ENCODE data around the gene MAPT.
A peak's percentile ranks its signal among the peaks of the same experiment; 100 is the strongest.
"Not testable (repeated sequence)": the region's sequence is repeated elsewhere in the genome, so short reads cannot be mapped to it uniquely, and the experiment has no call there.

Gene MAPT

GRCh38 chr17:46001390-46002310 lies 107.3 kb downstream of the MAPT start:
- H3K4me1 Mint-ChIP-seq = no peaks in the 10 kb centered on the region
- peaks cover 18% of the 10 kb centered on the region for H3K27me3 Mint-ChIP-seq
- DNase-seq = no peak
- H3K9me3 Mint-ChIP-seq = no peaks in the 10 kb centered on the region
- no peak overlapping the region for H3K4me3 Mint-ChIP-seq
- H3K36me3 Mint-ChIP-seq = no peaks in the 10 kb centered on the region
- CTCF ChIA-PET = interaction anchor here (1.1 to 4.2 kb wide), 6 partner anchors 42 to 213 kb away, joined by 3 to 18 read pairs (median 8); no protein-coding TSS in a partner anchor
- no peak overlapping the region for H3K27ac Mint-ChIP-seq

- Mint-ChIP-seq H3K9me3 (no peaks in the 10 kb centered on the region), H3K27ac (no peak overlapping the region), H3K27me3 (peaks cover 18% of the 10 kb centered on the region), H3K36me3 (no peaks in the 10 kb centered on the region), H3K4me1 (no peaks in the 10 kb centered on the region), H3K4me3 (no peak overlapping the region)
- DNase-seq = peak; percentile 80
- CTCF ChIA-PET = interaction anchor here (0.7 to 4.2 kb wide), 10 partner anchors 32 to 212 kb away, joined by 3 to 18 read pairs (median 4); no protein-coding TSS in a partner anchor
Measured at GRCh38 chr17:46002311-46002972, 108.1 kb downstream of the MAPT start.

- Mint-ChIP-seq H3K27ac (no peak overlapping the region), H3K27me3 (peaks cover 18% of the 10 kb centered on the region), H3K4me3 (no peak overlapping the region), H3K9me3 (no peaks in the 10 kb centered on the region), H3K36me3 (no peaks in the 10 kb centered on the region), H3K4me1 (no peaks in the 10 kb centered on the region)
- CTCF ChIA-PET = interaction anchor here (0.7 to 4.2 kb wide), 8 partner anchors 31 to 212 kb away, joined by 3 to 18 read pairs (median 3); no protein-coding TSS in a partner anchor
- DNase-seq = no peak
Measured at GRCh38 chr17:46002973-46003316, 108.6 kb downstream of the MAPT start.

GRCh38 chr17:46003907-46004748 lies 109.8 kb downstream of the MAPT start:
- CTCF ChIA-PET = interaction anchor here (0.8 to 4.2 kb wide), 6 partner anchors 40 to 211 kb away, joined by 3 to 18 read pairs (median 6); no protein-coding TSS in a partner anchor
- no peaks in the 10 kb centered on the region for H3K36me3 Mint-ChIP-seq
- H3K4me3 Mint-ChIP-seq = no peak overlapping the region
- H3K4me1 Mint-ChIP-seq = no peaks in the 10 kb centered on the region
- H3K27ac Mint-ChIP-seq = no peak overlapping the region
- DNase-seq = no peak
- peaks cover 17% of the 10 kb centered on the region for H3K27me3 Mint-ChIP-seq
- no peaks in the 10 kb centered on the region for H3K9me3 Mint-ChIP-seq

GRCh38 chr17:46006082-46006481 lies 111.7 kb downstream of the MAPT start:
- not testable (repeated sequence) for H3K27me3 Mint-ChIP-seq, H3K36me3 Mint-ChIP-seq, H3K4me1 Mint-ChIP-seq, H3K4me3 Mint-ChIP-seq, H3K9me3 Mint-ChIP-seq, H3K27ac Mint-ChIP-seq, DNase-seq
- CTCF ChIA-PET = interaction anchor here (0.7 kb wide), 1 partner anchor 15 kb away, joined by 3 read pairs; no protein-coding TSS in a partner anchor

GRCh38 chr17:46007461-46007965 lies 113.2 kb downstream of the MAPT start:
- CTCF ChIA-PET = no interaction called here
- Mint-ChIP-seq H3K27ac (no peak overlapping the region), H3K9me3 (no peaks in the 10 kb centered on the region), H3K4me3 (no peak overlapping the region), H3K4me1 (no peaks in the 10 kb centered on the region), H3K36me3 (no peaks in the 10 kb centered on the region), H3K27me3 (peaks cover 13% of the 10 kb centered on the region)
- DNase-seq = no peak

GRCh38 chr17:46008591-46008990 lies 114.2 kb downstream of the MAPT start:
- Mint-ChIP-seq H3K4me1 (no peaks in the 10 kb centered on the region), H3K9me3 (no peaks in the 10 kb centered on the region), H3K36me3 (no peaks in the 10 kb centered on the region), H3K4me3 (no peak overlapping the region), H3K27ac (no peak overlapping the region), H3K27me3 (peaks cover 13% of the 10 kb centered on the region)
- DNase-seq = no peak
- CTCF ChIA-PET = no interaction called here

GRCh38 chr17:46009681-46010596 lies 115.6 kb downstream of the MAPT start:
- DNase-seq = no peak
- Mint-ChIP-seq H3K27me3 (peaks cover 17% of the 10 kb centered on the region), H3K9me3 (no peaks in the 10 kb centered on the region), H3K36me3 (no peaks in the 10 kb centered on the region), H3K4me1 (no peaks in the 10 kb centered on the region), H3K4me3 (no peak overlapping the region), H3K27ac (no peak overlapping the region)
- CTCF ChIA-PET = interaction anchor here (1.5 kb wide), 1 partner anchor 10 kb away, joined by 4 read pairs; no protein-coding TSS in a partner anchor

- H3K27ac Mint-ChIP-seq = no peak overlapping the region
- no peaks in the 10 kb centered on the region for H3K36me3 Mint-ChIP-seq
- CTCF ChIA-PET = interaction anchor here (1.5 kb wide), 1 partner anchor 9 kb away, joined by 4 read pairs; no protein-coding TSS in a partner anchor
- no peaks in the 10 kb centered on the region for H3K9me3 Mint-ChIP-seq
- H3K4me3 Mint-ChIP-seq = no peak overlapping the region
- H3K27me3 Mint-ChIP-seq = peaks cover 17% of the 10 kb centered on the region
- no peak for DNase-seq
- H3K4me1 Mint-ChIP-seq = no peaks in the 10 kb centered on the region
Measured at GRCh38 chr17:46010597-46011186, 116.3 kb downstream of the MAPT start.

- peaks cover 17% of the 10 kb centered on the region for H3K27me3 Mint-ChIP-seq
- H3K9me3 Mint-ChIP-seq = no peaks in the 10 kb centered on the region
- no peaks in the 10 kb centered on the region for H3K4me1 Mint-ChIP-seq
- H3K27ac Mint-ChIP-seq = no peak overlapping the region
- DNase-seq = no peak
- CTCF ChIA-PET = no interaction called here
- no peaks in the 10 kb centered on the region for H3K36me3 Mint-ChIP-seq
- no peak overlapping the region for H3K4me3 Mint-ChIP-seq
Measured at GRCh38 chr17:46011711-46012505, 117.6 kb downstream of the MAPT start.

- Mint-ChIP-seq H3K36me3 (no peaks in the 10 kb centered on the region), H3K27ac (no peak overlapping the region), H3K27me3 (peaks cover 17% of the 10 kb centered on the region), H3K9me3 (no peaks in the 10 kb centered on the region), H3K4me1 (no peaks in the 10 kb centered on the region), H3K4me3 (no peak overlapping the region)
- DNase-seq = no peak
- CTCF ChIA-PET = interaction anchor here (1.7 kb wide), 1 partner anchor 32 kb away, joined by 7 read pairs; no protein-coding TSS in a partner anchor
Measured at GRCh38 chr17:46012506-46013079, 118.2 kb downstream of the MAPT start.

- H3K27ac Mint-ChIP-seq = no peak overlapping the region
- H3K4me3 Mint-ChIP-seq = no peak overlapping the region
- no peak for DNase-seq
- no peaks in the 10 kb centered on the region for H3K4me1 Mint-ChIP-seq
- H3K9me3 Mint-ChIP-seq = no peaks in the 10 kb centered on the region
- peaks cover 17% of the 10 kb centered on the region for H3K27me3 Mint-ChIP-seq
- CTCF ChIA-PET = interaction anchor here (1.7 kb wide), 1 partner anchor 31 kb away, joined by 7 read pairs; no protein-coding TSS in a partner anchor
- no peaks in the 10 kb centered on the region for H3K36me3 Mint-ChIP-seq
Measured at GRCh38 chr17:46013127-46013501, 118.8 kb downstream of the MAPT start.

All from activated naive CD4-positive, alpha-beta T cell treated with anti-CD3 and anti-CD28 coated beads, Interleukin-2, amount 10 ng/mL, durations not matched to agents 7 days and 5 days (primary cell).